NCI-H187 (cell line): ENCODE measurements around the gene SERP1.
A peak's percentile ranks its signal among the peaks of the same experiment; 100 is the strongest.

ENCODE experiments used
- DNase-seq, 2 experiments: peaks; one replicate each; lab custom pipeline; 2025; lab: John Stamatoyannopoulos, UW

The SERP1 gene

DNA sequence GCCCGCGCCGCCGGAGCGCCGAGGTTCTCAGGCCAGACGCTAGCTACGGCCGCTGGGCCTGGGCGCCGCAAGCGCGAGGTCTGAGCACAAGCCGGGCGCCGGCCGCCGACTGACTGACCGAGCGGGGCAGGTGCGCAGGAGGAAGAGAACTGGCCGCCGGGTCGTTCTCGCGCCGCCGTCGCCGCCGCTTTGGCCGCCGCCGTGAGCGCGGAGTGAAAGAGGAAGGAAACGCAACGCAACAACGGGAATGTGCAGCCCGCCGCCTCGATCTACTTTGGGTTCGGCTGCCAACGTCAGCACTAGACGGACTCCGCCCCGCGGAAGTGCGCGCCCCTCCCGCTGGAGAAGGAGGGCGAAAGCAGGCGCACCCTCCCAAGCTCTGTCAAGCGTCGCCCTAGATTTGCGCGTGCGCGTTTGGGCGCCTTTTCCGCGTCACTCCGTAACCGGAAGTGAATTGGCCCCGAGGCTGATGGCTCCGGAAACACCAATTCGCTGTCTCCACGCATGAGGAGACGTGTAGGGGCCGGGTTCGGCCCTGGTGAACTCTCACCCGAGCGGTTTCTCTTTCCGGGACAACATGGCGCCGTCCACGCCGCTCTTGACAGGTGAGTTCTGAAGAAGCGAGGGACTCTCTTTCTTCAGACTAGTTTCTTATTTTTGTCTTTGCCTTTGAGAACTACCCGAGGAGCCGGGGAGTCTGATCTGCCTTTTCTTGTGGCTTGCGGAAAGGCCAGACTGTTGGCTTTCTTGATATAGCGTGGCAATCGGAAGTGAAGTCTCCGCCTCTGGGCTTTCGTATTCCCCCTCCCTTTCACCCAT lies at the start of gene SERP1, which contains the start of gene EIF2A:
Gene SERP1 (minus strand): TSS at position 271 of the 819 bp plus-strand sequence. CDS start 361 bp downstream, outside the sequence.
Gene EIF2A (plus strand): TSS at position 562 of the 819 bp plus-strand sequence. CDS start 16 bp downstream, at position 578.
- peak; percentile 98 for DNase-seq

DNA sequence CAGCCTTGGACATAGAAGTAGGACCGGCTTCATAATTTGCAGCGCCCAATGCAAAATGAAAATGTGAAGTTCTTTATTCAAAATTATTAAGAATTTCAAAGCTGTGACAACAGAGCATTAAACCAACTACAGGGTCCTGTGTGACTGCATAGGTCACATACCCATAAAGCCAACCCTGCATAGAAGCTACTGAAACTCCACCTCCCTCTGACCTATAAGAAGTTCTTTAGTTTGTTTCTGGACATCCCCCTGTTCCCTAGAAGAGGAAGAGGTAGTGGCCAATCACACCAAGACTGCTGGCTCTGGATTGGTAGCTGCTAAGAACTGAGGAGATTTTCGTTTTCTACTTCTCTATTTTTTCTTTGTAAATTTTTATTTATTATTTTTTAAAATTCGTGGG lies 47.9 kb upstream of the SERP1 start:
- no peak for DNase-seq

DNA sequence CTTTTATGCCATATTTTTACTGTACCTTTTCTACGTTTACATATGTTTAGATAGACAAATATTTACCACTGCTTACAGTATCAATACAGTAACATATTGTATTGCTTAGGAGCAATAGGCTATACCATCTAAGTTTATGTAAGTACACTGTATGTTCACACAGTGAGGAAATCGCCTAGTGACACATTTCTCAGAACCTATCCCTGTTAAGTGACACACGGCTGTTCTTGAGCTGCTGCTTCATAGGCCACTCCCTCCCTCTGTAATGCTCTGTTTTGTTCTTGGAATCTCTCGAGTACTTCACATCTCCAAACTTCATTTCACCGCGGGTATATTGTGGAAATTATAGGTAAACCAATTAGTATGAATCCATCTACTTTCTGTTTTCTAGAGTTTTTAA lies 43.5 kb upstream of the SERP1 start:
- DNase-seq, result no peak

DNA sequence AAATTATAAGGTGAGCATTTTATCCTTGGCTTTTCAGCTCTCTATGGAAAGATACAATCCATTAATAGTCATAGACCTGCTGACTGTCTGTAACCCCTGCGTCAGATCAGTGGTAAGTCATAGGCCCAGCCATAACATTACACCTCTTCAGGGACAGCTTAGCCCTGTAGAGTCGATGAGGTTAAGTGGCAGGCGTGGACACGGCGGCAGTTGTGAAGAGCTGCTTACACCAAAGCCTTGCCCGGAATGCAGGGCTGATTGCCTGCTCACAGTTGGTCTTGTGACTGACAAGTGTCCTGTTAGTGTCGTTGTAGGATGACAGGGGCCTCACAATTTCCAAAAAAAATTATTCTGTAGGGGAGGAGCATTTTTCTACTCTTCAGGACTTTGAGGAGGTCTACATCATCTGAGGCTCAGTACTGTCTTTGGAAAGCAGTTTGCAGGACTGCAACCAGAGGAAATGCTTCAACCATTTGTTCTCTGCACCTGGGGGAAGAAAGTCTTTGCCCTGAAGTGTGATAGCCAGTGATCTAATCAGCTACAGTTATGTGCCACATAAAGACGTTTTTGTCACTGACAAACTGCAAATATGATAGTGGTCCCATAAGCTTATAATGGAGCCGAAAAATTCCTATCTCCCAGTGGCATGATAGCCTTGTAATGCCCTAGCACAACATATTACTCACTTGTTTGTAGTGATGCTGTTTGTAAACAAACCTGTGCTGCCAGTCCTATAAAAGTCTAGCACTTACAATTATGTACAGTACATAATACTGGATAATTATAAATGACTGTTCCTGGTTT lies 41.9 kb upstream of the SERP1 start:
- no peak for DNase-seq

DNA sequence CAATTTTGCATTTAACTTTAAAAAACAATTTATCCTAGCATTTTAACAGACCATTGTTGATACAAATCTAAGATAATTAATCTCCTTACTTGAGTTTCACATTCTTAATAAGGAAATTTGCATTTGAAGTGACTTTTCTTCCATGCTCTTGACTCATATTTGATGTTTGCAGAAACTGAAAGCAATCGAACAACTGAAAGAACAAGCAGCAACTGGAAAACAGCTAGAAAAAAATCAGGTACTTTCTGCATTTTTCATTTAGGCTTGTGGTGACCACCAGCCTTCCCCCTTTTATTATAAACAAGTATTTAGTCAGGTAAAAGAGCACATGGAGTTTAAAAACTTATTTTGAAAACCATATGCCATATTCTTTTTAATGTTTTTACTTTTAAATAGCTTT lies 36.7 kb upstream of the SERP1 start:
- no peak for DNase-seq

DNA sequence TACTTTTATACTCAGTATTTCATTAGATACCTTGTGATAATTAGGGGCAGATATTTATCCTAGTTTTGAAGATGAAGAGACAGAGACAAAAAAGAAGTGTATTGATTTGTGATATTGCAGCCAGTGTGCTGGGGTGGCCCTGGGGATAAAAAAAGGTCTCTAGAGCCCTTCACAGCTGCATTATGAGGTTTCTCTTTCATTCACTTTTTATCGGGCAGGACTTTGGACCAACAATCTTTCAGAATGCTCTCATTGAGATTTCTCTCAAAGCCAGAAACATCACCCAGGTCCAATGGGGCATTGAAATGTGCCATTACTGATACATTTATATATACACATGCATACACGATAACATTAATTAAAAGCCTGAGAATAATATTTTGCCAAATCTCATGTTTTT lies 36.3 kb upstream of the SERP1 start:
- no peak for DNase-seq

DNA sequence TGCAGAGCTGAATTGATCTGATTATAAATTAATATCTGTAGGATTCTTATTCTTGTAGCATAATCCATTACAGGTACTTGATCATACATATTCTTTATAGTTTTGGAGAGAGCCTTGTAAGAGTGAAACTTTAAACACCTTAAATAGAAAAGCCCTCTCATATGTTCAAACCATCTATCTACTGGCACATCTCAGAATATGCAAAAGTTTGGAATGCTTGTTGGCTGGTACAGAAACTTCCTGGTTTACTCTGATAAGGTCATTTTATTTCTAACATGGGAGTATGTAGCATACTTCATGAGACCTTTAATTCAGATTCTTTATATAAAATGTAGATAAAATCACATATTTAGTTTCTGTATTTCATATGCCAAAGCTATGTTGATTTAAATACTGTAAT lies 34.9 kb upstream of the SERP1 start:
- DNase-seq, result no peak

DNA sequence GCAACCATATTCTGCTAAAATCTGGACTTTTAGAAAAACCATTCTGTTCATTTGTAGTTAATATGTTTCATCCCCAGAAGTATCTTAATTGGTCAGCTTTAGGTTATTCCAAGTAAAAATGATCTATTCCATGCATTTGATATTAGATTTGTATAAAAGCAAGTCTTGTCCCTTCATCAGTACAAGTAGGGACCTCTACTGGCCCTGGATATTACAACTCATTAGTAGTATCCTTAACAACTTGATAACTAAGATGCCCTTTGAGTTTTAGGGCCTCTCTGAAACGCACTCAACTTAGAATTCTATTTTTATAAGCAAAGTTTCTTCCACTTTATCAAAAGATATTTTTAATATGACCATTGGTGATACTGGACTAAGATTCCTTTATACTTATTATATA lies 31.6 kb upstream of the SERP1 start:
- no peak for DNase-seq

DNA sequence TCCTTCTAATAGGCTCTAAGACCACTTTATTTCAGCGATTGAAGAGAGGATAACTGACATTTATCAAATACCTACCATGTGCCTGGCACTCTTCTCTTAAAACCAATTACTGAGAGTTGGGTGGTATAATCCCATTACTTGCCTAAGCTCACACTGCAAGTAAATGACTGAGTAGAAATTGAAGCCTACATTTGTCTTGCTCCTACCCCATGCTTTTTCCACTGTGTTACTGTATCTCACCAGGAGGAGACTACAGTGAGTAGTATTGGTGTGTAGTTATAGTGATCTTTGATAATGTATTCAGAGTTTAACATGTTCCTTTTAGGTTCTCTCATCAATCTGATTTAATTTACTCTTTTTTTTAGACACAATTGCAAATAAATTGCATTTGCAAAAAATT lies 21.0 kb upstream of the SERP1 start:
- DNase-seq, result no peak

DNA sequence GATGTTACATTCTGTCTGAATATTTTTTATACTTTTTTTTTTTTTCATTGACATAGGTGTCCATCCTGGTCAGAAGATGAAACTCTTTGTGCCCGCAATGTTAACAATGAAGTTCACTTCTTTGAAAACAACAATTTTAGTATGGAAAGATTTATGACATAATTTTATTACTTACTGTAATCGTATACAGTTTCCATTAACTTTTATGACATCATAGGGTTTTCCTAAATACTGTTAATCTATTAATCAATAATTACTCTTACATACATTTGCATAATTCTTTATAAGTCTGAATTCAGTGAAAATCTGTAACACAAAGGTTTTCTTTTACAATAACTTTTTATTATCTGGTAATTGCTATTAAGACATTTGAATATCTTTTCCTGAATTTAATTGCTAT lies 17.9 kb upstream of the SERP1 start:
- DNase-seq, result no peak

DNA sequence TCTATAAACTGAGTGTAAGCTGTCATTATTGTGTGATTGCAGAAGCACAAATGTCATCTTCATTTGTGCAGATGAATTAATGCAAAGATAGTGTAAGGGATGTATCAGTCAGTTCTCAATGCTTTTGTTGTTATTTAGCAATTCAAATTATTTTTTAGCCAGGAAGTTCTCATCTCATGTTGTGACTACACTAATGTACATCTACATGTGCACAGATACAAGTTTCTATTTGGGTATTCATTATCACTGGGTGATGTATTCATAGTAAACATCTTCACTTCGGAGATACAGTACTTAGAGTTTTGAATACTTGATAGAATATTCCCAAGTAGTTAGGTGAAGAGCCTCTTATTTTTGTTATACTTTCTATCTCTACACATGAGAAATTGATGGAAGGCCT lies 11.4 kb upstream of the SERP1 start:
- no peak for DNase-seq

DNA sequence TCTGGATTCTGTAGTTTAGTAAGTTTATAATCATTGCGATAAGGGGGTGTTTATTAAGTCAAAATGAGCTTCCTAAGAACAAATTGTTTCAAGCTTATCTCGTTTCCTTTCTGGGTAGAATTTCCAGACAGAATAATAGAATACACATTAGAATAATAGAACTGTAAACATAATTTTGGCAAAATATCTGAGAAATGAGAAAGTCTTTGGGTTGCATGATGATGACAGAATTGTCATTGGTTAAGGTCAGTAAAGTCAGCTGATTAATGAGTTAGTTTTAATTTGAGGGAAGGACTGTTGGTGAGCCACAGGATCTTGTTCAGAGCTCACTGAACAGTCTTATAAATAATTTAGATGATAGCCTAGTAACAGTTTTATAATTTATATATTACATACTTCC lies 10.5 kb upstream of the SERP1 start:
- DNase-seq, result no peak

DNA sequence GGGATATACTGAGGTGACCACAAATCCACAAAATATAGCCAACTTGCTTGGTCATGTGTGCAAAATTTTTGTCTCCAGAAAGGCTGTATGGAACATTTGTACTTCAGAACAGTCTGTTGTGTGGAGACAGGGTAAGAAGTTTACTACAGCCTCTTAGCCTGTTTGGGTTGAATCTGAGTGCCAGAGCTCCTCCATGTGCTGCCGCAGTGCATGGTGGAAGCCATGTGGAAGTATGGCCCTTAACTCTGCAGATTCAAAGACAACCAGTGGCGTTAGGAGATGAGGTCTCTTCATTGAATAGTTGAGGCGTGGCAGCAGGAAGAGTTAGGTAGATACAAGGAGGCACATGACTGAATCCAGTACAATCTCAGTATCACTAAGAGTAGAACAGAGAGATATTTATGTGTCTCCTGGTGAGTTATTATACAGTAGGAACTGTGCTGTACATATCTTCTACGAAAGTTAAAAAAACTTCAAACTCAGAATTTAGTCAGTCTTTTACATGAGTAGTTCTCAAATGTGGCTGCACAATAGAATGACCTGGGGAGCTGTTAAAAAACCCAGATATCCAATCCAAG lies 9.7 kb upstream of the SERP1 start:
- DNase-seq, result no peak

DNA sequence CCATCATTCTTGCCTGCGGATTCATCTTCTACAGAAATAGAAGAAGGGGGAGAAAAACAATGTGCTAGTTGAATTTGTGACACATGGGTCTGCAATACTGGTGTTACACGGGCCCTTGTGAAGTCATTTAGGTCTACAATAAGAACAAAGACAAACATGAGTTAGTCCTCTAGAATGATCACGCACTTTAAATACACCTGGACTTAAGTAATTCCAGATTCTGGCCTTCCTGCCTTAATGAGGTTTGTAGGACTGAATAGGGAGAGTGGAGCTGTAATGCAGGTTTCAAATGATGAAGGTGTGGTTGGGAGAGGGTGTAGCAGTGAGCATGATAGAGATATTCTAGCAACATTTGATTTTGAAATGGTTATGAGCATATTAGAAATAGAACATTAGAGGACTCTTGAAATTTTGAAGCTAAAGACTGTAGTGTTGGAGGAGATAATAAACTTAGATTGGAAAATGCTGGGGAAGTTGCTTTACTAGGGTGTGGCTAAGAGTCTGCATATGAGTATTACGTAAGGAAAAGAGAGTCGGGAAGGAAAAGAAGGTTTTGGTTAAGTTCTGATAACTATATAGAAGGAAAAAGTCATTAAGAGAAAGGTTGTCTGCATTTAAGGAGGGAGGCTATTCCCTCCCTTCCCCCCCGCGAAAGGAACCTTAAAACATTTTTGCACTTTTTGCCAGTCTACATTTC lies 897 bp upstream of the SERP1 start:
- DNase-seq, result peak in 1 of 2 experiments; percentile 60

DNA sequence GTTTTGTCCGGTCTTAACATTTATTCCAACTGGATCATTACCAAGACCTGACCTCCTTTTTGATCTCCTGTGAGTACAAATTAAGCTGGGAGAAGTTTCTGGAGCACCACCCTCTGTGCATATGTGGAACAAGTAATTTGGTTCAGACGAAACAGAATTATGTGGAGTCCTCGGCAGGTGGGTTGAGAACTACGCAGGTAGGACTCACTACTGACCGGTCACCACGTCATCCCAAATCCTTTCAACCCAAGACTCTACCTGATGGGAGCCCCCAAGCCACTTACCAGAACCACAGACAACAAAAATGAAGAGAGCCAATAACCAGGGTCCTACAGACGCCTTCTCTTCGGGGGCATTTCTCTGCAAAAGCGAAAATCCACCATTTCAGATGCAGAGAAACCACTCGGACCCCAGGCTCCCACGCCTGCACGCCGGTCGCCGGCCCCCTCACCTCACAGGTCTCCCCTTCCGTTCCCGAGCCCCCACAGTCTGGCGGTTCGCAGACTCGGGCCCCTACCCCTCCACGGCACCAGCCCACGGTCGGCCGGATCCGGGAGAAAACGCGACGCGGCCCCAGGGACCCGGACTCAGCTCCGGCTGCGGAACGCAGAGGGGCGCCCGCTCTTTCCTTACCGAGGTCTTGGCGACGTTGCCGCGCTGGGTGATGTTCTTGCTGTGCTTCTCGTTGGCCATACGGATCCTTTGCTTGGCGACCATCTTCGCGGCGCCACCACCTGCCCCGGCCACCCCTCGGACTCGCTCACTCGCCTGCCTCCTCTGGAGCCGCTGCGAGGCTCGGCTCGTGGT lies 674 bp downstream of the SERP1 start:
- DNase-seq, result peak in 1 of 2 experiments; percentile 25

DNA sequence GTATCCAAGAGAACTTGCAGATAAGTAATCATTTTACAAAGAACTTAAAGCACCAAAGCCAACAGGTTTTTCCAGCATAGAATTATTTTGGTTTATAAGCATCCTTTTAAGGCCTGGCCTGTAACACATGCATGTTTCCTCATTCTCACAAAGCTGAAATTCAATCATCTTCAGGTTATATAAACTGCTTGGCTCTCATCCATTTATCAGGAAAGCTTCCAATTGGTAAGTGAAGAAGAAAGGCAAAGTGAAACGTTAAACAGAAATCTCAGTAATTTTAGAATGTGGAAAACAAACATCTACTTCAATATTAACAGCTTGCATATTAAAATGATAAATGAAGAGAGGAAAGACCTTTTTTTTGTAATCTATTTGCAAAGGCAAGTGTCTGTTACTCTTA lies 1.6 kb downstream of the SERP1 start:
- DNase-seq, result no peak

DNA sequence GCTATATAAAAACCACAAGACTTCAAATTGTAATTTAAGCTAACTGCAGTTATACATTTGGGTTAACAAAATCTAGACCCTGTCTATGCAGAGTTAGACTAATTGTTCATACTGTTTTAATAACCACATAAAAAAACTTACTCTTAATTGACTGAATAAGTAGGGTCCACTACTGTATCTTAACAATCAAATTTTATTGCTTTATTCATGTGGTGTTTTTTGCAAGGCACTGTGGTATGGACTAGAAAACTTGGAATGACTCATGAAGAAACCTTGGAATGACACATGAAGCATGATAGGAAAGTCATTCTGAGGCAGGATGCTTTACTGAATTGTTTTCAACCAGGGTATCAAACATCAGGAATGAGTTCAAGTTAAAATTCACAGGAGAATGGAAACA lies 2.3 kb downstream of the SERP1 start:
- no peak for DNase-seq

DNA sequence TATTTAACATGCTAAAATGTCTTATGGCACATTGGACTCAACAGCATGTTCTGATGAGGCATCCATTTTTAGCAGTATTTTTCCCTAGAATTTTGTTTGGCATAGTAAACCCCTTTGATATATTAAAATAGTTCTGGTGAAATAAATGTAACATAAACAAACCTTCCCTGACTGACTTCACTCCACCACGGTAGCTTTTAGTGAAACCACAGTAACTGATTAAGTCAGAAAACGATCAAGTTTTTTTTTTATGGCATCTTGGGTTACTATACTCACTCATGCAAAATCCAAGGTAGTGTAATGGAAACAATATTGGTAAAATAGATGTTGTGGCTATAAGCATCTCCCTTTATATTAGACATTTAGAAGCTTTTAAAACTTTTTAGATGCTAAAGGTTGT lies 2.8 kb downstream of the SERP1 start:
- DNase-seq, result no peak

DNA sequence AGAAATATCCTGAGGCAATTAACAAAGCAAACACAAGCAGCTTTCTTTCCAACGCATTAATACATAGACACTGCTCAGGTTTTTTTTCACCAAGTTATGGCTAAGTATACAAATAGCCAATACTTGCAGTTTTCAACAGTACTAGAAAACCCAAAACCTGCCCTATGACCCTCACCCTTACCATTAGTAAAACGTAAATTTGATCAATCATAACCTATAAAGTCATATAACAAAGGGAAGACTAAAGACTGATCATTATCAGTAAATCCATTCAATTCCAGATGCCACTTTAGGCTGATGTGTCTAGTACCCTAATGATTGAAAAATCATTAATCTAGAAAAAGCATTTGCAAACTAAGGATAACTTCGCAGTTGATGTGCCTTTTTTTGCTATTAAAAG lies 3.2 kb downstream of the SERP1 start:
- no peak for DNase-seq

DNA sequence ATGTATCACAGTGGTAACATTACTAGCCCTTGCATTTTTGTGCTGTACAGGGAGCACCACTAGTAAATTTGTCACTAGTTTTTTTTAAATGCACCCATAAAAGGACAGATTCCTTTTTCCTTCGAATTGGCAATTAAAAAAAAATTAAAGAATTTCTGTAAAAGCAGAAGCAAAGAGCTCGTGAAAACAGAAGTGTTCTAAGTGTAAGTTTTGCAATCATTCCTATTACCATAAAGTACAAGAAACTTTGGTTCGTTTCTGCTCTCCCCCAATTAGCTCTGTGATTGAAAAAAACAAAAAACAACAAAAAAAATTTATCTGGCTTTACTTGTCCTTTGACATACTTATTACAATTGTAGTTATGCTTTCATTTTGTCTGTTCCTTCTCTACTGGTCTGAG lies 5.3 kb downstream of the SERP1 start:
- no peak for DNase-seq

DNA sequence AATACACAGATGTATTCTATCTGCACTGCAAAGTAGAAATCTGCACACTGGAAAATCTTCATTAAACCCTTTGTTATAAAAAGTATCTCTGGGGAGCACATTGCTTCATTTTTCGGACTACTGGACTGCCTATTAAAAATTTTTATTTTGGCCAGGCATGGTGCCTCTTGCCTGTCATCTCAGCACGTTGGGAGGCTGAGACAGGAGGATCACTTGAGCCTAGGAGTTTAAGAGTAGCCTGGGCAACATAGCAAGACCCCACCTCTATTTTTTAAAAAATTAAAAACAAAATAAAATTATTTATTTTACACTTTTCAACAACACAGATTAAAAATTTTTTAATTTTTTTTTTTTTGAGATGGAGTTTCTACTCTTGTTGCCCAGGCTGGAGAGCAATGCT lies 6.0 kb downstream of the SERP1 start:
- no peak for DNase-seq
